Activated naive CD4-positive, alpha-beta T cell treated with anti-CD3 and anti-CD28 coated beads, Interleukin-2, amount 50 U/mL, for 72 hours (primary cell): ENCODE results near the gene RBM10. TPM values are rescaled to one million over a fixed set of nuclear protein-coding genes. Genes with fewer than 3 reads are reported as not detected.

Experiments used
- ATAC-seq, 2 donors: fragments of 150-1000 bp; cut with Tn5 transposase; 2 replicates each; pipeline ENCODE4 v1.10.0; 2021; ENCODE audit warnings: mild to moderate bottlenecking in 2 of 2, moderate library complexity in 2 of 2
- DNase-seq, 2 donors: peaks; one replicate each; pipeline ENCODE4 v3.0.0; 2021 to 2022; ENCODE audit warnings: low spot score in 2 of 2
- H3K27ac Mint-ChIP-seq, 2 donors: one replicate each; pipeline ENCODE4 v1.8.0; 2022; ENCODE audit warnings: mild to moderate bottlenecking in 2 of 2, mixed read lengths in 2 of 2
- H3K36me3 Mint-ChIP-seq, 2 donors: one replicate each; pipeline ENCODE4 v1.8.0; 2022; ENCODE audit warnings: mixed read lengths in 2 of 2
- H3K9me3 Mint-ChIP-seq, 2 donors: one replicate each; pipeline ENCODE4 v1.8.0; 2022; ENCODE audit warnings: mixed read lengths in 2 of 2
- total RNA-seq, 2 donors: library from RNA; stranded (reverse); gene quantifications; one replicate each; pipeline ENCODE4 v1.2.3, GENCODE V29; 2022

RBM10 gene
- total RNA-seq, 2 donors from 2014 or later, result 54.7 to 61.3 TPM

DNA sequence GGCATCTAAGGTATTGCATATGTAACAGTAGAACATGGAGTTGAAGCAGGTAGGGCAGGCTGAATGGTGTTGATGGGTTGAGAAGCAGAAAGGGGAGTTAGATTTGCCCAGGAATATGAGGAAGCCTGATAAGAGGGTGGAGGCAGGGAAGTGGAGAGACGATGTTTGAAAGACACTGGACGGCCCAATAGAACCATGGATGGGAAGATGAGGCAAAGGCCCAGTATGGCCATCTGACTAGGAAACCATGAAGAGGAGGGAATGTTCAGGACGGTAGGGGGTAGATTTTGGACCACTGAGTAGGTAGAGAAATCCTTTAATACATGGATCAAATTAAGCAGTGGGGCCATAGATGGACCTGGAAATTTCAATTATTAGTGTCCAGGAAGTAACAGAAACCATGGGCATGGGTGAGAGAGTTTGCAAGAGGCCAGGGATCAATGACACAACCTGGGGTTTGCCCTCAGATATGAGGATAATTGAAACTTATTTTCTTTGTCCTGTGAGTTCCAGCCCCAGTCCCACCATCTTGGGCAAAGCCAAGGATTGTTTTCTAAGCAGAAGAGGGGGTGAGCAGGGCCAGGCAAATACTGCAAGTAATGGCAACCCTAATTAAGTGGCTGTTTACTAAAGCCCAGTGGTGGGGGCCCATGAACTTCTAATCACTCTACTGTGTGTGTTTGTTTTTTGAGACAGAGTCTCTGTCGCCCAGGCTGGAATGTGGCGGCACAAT, 85.3 kb downstream of the RBM10 start:
- ATAC-seq (no peak), DNase-seq (no peak)
- no peaks in the 10 kb centered on the region for H3K9me3 Mint-ChIP-seq
- peak overlapping the region in 1 of 2 donors; percentile 8 for H3K27ac Mint-ChIP-seq
- peaks cover 2 to 5% of the 10 kb centered on the region in 2 donors for H3K36me3 Mint-ChIP-seq

DNA sequence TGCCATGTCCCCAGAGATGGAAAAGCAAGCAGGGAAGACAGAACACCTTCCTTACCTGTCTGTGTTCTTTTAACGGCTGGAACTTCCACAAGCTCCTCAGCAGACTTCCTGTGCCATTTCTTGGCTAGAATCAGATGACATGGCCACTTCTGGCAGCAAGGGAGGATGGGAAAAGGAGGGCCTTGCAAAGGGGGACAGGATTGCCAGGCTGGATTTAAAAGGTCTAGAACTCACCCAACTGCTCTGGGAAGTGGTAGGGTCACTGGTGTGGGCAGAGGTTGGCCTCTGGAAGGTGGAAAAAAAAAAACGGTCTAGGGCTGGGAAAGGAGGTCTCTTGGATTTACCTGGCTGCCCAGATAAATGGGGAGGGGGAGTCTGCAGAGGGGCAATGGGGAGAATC, 86.1 kb downstream of the RBM10 start:
- Mint-ChIP-seq H3K9me3 (no peaks in the 10 kb centered on the region), H3K27ac (peak overlapping the region in 1 of 2 donors; percentile 69), H3K36me3 (peaks cover 5 to 7% of the 10 kb centered on the region in 2 donors)
- ATAC-seq (no peak), DNase-seq (no peak)

DNA sequence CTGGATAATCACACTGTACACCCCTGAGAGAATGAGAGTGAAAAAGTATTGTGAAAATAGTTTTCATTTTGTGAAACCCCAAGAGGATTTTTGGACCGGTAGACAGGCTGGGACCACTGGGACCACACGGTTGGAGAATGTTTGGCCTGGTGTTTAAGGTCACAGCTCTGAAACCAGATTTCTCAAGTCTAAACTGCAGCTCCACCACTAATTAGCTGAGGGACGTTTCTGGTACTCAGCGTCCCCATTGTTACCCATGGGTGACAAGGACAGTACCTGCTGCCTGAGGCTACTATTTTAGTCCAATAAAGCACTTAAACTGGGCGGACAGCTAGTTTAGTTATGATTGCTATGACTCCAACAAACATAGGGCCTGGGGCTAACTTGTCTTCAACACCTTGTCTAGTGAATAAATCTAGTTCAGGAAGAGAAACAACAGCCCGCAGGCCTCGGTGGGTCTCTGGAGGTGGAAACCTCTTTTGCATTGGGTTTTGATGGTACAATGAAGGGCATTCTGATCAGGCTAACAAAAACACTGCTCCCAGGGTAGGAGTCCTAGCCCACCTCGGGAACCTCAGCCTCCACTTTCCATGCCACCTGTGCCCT, 87.3 kb downstream of the RBM10 start:
- peak overlapping the region; percentile 98 for H3K27ac Mint-ChIP-seq
- DNase-seq, result no peak
- H3K9me3 Mint-ChIP-seq, result no peaks in the 10 kb centered on the region
- H3K36me3 Mint-ChIP-seq, result peaks cover 5 to 7% of the 10 kb centered on the region in 2 donors
- no peak for ATAC-seq

DNA sequence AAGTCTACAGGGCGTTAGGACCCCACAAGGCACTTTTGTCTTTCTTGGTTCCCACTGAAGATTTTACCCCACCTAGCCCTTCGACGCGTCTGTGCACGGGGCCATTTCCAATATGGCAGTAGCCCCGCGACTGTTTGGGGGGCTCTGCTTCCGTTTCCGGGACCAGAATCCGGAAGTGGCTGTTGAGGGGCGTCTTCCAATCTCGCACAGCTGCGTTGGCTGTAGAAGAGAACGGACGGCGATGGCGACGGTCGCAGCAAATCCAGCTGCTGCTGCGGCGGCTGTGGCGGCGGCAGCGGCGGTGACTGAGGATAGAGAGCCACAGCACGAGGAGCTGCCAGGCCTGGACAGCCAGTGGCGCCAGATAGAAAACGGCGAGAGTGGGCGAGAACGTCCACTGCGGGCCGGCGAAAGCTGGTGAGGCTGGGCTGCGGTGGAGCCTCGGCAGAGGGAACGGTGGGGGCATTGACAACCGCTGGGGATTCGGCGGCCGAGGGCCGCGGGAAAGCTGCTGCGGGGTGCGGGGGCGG, 87.8 kb downstream of the RBM10 start, which contains the start of gene USP11:
Gene USP11 (plus strand): TSS at position 207 of the 530 bp plus-strand sequence. CDS start 35 bp downstream, at position 242.
- Mint-ChIP-seq H3K27ac (peak within 1 kb of the TSS; percentile 98), H3K9me3 (no peaks in the 10 kb centered on the region), H3K36me3 (peaks cover 5 to 7% of the 10 kb centered on the region in 2 donors)
- ATAC-seq, result peak in 1 of 2 donors; percentile 23
- DNase-seq, result peak in 1 of 2 donors; percentile 12

DNA sequence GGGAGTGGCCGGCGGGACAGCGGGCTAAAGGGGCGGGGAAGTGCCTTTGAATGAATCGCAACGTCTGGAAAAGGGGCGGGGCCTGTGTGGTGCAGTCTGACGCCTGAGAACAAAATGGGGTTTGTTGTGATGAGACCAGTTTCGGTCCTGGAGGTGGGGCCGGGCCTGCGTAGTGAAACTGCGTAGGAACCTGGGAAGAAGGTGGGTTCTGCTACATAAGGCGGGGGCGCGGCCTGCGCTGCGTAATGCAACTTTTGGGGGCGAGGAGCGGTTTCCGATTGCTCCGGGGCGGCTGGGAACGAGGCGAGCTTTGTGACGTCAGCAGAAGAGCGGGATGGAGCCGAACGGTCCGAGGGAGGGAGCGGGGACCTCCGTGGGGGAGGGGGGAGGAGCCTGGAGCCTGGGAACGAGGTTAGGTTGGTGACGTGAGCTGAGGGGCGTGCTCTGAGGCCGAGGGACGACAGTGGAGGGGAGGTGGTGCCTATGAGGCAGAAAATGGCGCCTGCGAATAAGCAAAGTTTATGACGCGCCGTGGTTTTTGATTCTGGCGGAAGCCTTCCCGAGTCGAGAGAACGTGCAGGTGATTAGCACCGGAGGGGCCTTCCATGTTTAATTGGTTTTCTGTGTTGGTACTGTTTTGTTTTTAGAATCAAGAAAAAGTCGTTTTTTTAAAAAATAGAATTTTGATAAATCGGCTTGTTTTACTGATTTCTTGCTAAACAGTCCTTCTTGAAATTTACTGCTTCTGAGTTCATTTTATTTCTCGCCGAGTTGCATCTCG, 88.5 kb downstream of the RBM10 start:
- DNase-seq, result peak; percentile 82 to 95
- peaks cover 5 to 7% of the 10 kb centered on the region in 2 donors for H3K36me3 Mint-ChIP-seq
- peak; percentile 92 to 95 for ATAC-seq
- H3K27ac Mint-ChIP-seq, result peak overlapping the region; percentile 98
- H3K9me3 Mint-ChIP-seq, result no peaks in the 10 kb centered on the region

DNA sequence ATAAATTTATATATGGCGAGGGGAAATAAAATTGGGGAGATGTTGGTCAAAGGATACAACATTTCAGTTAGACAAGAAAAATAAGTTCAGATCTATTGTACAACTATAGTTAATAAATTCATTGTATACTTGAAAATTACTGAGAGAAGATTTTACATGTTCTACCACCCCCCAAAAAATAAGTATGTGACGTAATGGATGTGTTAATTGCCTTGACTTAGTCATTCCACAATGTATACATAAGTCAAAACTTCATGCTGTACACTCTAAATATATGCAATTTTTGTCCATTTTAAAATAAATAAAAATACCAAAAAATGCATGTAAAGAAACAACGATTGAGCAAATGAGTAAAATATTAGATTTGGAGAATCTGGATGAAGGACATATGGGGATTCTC, 89.6 kb downstream of the RBM10 start:
- Mint-ChIP-seq H3K27ac (peak overlapping the region in 1 of 2 donors; percentile 77), H3K9me3 (no peaks in the 10 kb centered on the region), H3K36me3 (peaks cover 5 to 7% of the 10 kb centered on the region in 2 donors)
- DNase-seq (no peak), ATAC-seq (no peak)

DNA sequence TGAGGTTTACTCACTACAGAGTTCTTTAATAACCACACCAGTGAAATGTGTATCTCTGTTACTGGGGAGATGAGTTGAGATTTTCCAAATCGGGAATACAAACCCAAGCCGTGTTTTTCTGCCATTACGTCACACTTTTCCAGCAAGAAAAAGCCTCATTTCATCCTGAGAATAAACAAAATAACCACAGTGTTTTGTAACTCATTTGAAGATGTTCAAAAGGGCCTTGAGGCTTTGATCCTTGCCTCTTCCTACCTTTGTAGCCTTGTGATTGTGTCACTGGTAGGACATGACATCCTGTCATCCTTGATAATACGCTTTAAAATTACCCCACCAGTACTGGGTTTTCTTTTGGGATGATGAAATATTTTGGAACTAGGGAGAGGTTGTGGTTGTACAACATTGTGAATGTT, 90.7 kb downstream of the RBM10 start:
- Mint-ChIP-seq H3K9me3 (no peaks in the 10 kb centered on the region), H3K36me3 (peaks cover 0 to 7% of the 10 kb centered on the region in 2 donors), H3K27ac (peak overlapping the region; percentile 18 to 86)
- no peak for ATAC-seq
- no peak for DNase-seq

Other genes with a start within 250 kb of the RBM10 start
- gene JADE3, start 232.8 kb upstream of the RBM10 start, total RNA-seq, result 1 to 10 TPM in 1 of 2 donors, under 1 TPM in 1; 0.43 to 1.9 TPM
- gene RGN, start 66.8 kb upstream of the RBM10 start, total RNA-seq, result not detected
- gene NDUFB11, start 519 bp upstream of the RBM10 start, total RNA-seq, result 10 to 100 TPM; 89.5 to 91.9 TPM
- 100 to 1,000 TPM; 236 to 259 TPM for gene UBA1, start 48.6 kb downstream of the RBM10 start, total RNA-seq
- 10 to 100 TPM; 69.5 to 95.8 TPM for gene CDK16, start 73.5 kb downstream of the RBM10 start, total RNA-seq
- 10 to 100 TPM; 14.5 to 22.2 TPM for gene USP11, start 87.8 kb downstream of the RBM10 start, total RNA-seq
- 1 to 10 TPM; 1.0 to 2.6 TPM for gene ZNF157, start 225.4 kb downstream of the RBM10 start, total RNA-seq